Fibroblast of lung (primary cell): ENCODE data around the gene FBLN1.

Experiments used
- CTCF ChIP-seq, 2 donors: IDR thresholded peaks in 1 of 2; conservative IDR thresholded peaks in 1 of 2; 1 replicate in 1 of 2; 2 replicates in 1 of 2; pipeline ENCODE4 v1.5.1; 2011 to 2012; ENCODE audit warnings: low read length in 2 of 2, control low read depth in 1 of 2, inconsistent platforms in 1 of 2, low read depth in 1 of 2, mild to moderate bottlenecking in 1 of 2
- EZH2 ChIP-seq: IDR thresholded peaks from 2 replicates; pipeline ENCODE4 v1.5.1; 2012; ENCODE audit warnings: low read length, control low read depth, mild to moderate bottlenecking; ENCODE audit errors: missing control alignments

GRCh38 chr22:45503816-45504372 lies 1.2 kb downstream of the FBLN1 start:
- TF ChIP-seq EZH2 = no peak
- TF ChIP-seq CTCF (conservative IDR thresholded peaks at IDR 0.05 in 1 of 2, IDR thresholded peaks at IDR 0.05 in 1 of 2; ENCODE audit: low read depth in 1 of 2, low read length in 2 of 2) = no peak
